Colonic mucosa (tissue), 4 donors: ENCODE measurements around the gene PNKD. TPM values are rescaled to one million over a fixed set of nuclear protein-coding genes. Genes with fewer than 3 reads are reported as not detected.
A peak's percentile ranks its signal among the peaks of the same experiment; 100 is the strongest.

Experiments
- DNase-seq: peaks from one replicate; pipeline ENCODE4 v3.0.0-alpha.2; 2020
- H3K27ac ChIP-seq: fragments of 200-600 bp; one replicate; pipeline ENCODE4 v1.8.0; 2021
- H3K27me3 ChIP-seq: fragments of 200-600 bp; one replicate; pipeline ENCODE4 v1.8.0; 2021
- H3K36me3 ChIP-seq: fragments of 200-600 bp; one replicate; pipeline ENCODE4 v1.8.0; 2021
- H3K4me1 ChIP-seq: fragments of 200-600 bp; one replicate; pipeline ENCODE4 v1.8.0; 2021; ENCODE audit warnings: mild to moderate bottlenecking
- H3K4me3 ChIP-seq: fragments of 200-600 bp; one replicate; pipeline ENCODE4 v1.8.0; 2021
- H3K9ac ChIP-seq, 2 donors: one replicate each; pipeline ENCODE4 v1.7.0; 2013; ENCODE audit warnings: control low read depth in 2 of 2, low read depth in 2 of 2, low read length in 2 of 2
- H3K9me3 ChIP-seq: fragments of 200-600 bp; one replicate; pipeline ENCODE4 v1.8.0; 2021
- CTCF ChIP-seq: fragments of 200-600 bp; IDR thresholded peaks from one replicate; pipeline ENCODE4 v1.8.0; 2022; ENCODE audit warnings: antibody characterized with exemption, mild to moderate bottlenecking
- intact Hi-C: fragments of 100-400 bp; cut with DNase I; formaldehyde crosslinking; loops from one replicate; pipeline ENCODE4 v1.14.1; 2022
- total RNA-seq, 2 donors: library from RNA; stranded (reverse); fragmentation: NEBNext Ultra II Directional in 1 of 2; extraction: Animal tissue kit (Norgen Biotek cat#: 25700) in 1 of 2; gene quantifications; one replicate each; pipeline ENCODE4 v1.2.1, GENCODE V29; 2021
- donor health status: healthy.
- donor health status: DM: no; HTN: no; CAD: no.
- donor health status: DM: no; HTN: no; CAD: no.

The PNKD gene
- total RNA-seq, 2 donors from 2014 or later, result 109 to 136 TPM

DNA sequence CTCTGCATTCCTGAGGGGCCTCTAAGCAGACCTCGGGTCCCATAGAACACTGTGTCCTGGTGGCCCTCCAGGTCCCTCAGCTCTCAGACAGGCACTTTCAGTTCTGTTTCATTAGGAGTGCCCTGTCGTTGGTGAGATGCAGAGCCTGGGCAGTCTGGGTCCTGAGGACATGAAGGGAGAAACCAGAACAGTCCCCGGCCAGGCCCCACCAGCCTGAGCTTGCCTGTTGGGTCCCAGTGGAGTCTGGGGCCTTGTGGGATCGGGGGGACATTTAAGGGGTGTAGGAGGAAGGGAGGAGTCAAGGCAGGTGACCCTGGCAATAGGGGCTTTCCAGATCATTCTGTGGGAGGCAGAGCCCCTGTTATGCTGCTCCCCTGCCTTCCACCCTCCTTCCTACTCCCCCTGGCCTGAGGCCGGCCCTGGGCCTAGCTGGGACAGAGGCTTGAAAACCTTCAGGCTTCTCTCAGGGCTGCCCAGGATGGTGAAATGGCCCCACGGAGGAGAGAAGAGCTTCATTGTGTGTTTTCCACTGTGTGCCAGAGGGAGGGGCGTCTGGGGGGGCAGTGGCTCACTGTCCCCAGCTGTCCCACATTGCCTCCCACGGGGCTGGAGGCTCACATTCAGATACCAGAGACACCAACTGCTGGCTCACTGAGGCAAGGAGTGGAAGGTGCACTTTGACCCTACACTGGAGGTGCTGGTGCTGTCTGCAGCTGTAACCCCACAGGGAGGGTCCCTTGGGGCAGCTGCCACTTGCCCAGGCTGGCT, 59.7 kb downstream of the PNKD start:
- H3K4me3 ChIP-seq, result no peak overlapping the region
- no peaks in the 10 kb centered on the region for H3K9me3 ChIP-seq
- H3K36me3 ChIP-seq, result no peaks in the 10 kb centered on the region
- no peak overlapping the region for H3K9ac ChIP-seq
- no peak for TF ChIP-seq CTCF
- intact Hi-C loops, result no loop called here
- H3K4me1 ChIP-seq, result no peaks in the 10 kb centered on the region
- no peak overlapping the region for H3K27ac ChIP-seq
- no peaks in the 10 kb centered on the region for H3K27me3 ChIP-seq
- no peak for DNase-seq

DNA sequence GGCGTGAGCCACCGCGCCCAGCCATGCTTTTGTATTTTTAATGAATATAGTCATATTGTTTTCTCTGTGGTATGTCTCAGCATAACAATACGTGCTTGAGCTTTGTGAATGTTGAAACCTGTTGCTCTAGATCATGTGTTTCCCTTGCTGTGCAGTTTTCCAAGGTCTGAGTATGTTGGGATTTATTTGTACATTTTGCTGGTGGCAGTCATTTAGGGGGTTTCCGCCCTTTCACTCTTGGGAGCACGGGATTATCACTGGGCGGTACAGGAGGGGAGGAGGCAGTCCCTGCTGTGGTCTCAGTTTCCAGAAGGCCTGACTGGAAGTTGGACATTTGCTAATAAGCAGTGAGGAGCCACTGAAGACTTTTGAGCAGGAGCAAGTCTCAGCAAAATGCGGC, 61.4 kb downstream of the PNKD start:
- intact Hi-C loops, result no loop called here
- no peak for TF ChIP-seq CTCF
- H3K9me3 ChIP-seq, result no peaks in the 10 kb centered on the region
- H3K27ac ChIP-seq, result peak overlapping the region; percentile 32
- H3K36me3 ChIP-seq, result no peaks in the 10 kb centered on the region
- no peak for DNase-seq
- H3K4me1 ChIP-seq, result no peaks in the 10 kb centered on the region
- H3K9ac ChIP-seq, result peak overlapping the region in 1 of 2 donors; percentile 4
- H3K27me3 ChIP-seq, result no peaks in the 10 kb centered on the region
- H3K4me3 ChIP-seq, result no peak overlapping the region

- no peak for DNase-seq
- Histone ChIP-seq H3K9ac (peak overlapping the region in 1 of 2 donors; percentile 34), H3K27me3 (no peaks in the 10 kb centered on the region), H3K9me3 (no peaks in the 10 kb centered on the region), H3K4me1 (no peaks in the 10 kb centered on the region), H3K36me3 (no peaks in the 10 kb centered on the region), H3K27ac (peak overlapping the region; percentile 32), H3K4me3 (no peak overlapping the region)
- TF ChIP-seq CTCF, result no peak
- intact Hi-C loops, result no loop called here
Measured at GRCh38 chr2:218332288-218332687, 62.0 kb downstream of the PNKD start.

- no peaks in the 10 kb centered on the region for H3K36me3 ChIP-seq
- H3K4me3 ChIP-seq, result no peak overlapping the region
- TF ChIP-seq CTCF, result no peak
- peak overlapping the region; percentile 36 for H3K27ac ChIP-seq
- no peaks in the 10 kb centered on the region for H3K9me3 ChIP-seq
- H3K9ac ChIP-seq, result peak overlapping the region in 1 of 2 donors; percentile 24
- H3K4me1 ChIP-seq, result no peaks in the 10 kb centered on the region
- intact Hi-C loops, result no loop called here
- peak; percentile 19 for DNase-seq
- no peaks in the 10 kb centered on the region for H3K27me3 ChIP-seq
Measured at GRCh38 chr2:218332920-218333645, 62.8 kb downstream of the PNKD start.

DNA sequence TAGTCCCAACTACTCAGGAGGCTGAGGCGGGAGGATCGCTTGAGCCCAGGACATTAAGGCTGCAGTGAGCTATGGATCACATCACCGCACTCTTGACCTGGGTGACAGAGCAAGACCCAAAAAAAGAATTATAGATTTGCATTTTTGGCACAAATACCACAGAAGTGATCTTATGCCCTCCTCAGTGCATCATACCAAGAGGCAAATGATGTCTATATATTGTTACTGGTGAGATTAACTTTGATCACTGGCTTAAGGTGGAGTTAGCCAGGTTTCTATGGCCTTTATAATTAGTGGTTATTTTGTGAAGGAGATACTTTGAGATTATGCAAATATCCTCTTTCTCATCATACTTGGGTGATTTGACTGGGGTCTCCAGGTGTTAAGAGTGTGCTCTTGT, 64.2 kb downstream of the PNKD start:
- Histone ChIP-seq H3K4me3 (no peak overlapping the region), H3K9me3 (no peaks in the 10 kb centered on the region), H3K9ac (no peak overlapping the region), H3K4me1 (no peaks in the 10 kb centered on the region), H3K27ac (no peak overlapping the region), H3K27me3 (no peaks in the 10 kb centered on the region), H3K36me3 (no peaks in the 10 kb centered on the region)
- TF ChIP-seq CTCF, result no peak
- DNase-seq, result no peak
- intact Hi-C loops, result no loop called here
